MM.1S (cell line): Measurements from ENCODE around the gene ATP8B1.

ENCODE experiments used
- CTCF ChIP-seq: fragments of 300-600 bp; sonication (generic); IDR thresholded peaks from 2 replicates; pipeline ENCODE4 v1.5.1; 2016; ENCODE audit warnings: antibody characterized with exemption, low read length, mixed read lengths
- EZH2 ChIP-seq: fragments of 300-600 bp; sonication (generic); optimal IDR thresholded peaks from 2 replicates; pipeline ENCODE3; 2017; ENCODE audit warnings: low read depth, mild to moderate bottlenecking, antibody characterized with exemption, low read length, mixed read lengths
- EZH2phosphoT487 ChIP-seq: fragments of 300-600 bp; sonication (generic); IDR thresholded peaks from 2 replicates; pipeline ENCODE4 v1.6.1; 2018; ENCODE audit warnings: antibody characterized with exemption, low read length

DNA sequence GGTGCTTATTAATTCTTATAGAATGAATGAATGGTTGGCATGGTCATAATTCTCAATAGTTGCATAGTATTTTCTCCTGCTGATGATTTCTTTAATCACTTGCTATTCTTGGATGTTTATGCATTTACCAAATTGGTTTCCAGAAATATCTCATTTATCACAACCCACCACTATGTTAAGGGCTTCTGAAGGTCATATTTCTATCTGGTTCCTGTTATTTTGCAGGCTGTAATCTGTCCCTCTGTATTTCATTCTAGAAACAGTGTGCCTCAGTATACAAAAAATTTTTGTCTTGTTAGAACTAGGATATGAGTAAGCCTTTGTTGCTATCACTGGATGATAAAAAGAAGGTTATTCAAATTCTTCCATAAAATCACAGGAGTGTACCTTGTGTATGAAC, 6.1 kb upstream of the ATP8B1 start:
- TF ChIP-seq CTCF (no peak), EZH2 (no peak), EZH2phosphoT487 (no peak)
